ENCODE measurements around the gene RGS13. TPM values are rescaled to one million over a fixed set of nuclear protein-coding genes. Genes with fewer than 3 reads are reported as not detected.

Gene RGS13
- total and polyA plus RNA-seq, 9 donors: 0.36 to 1.1 (median 0.58) TPM

DNA sequence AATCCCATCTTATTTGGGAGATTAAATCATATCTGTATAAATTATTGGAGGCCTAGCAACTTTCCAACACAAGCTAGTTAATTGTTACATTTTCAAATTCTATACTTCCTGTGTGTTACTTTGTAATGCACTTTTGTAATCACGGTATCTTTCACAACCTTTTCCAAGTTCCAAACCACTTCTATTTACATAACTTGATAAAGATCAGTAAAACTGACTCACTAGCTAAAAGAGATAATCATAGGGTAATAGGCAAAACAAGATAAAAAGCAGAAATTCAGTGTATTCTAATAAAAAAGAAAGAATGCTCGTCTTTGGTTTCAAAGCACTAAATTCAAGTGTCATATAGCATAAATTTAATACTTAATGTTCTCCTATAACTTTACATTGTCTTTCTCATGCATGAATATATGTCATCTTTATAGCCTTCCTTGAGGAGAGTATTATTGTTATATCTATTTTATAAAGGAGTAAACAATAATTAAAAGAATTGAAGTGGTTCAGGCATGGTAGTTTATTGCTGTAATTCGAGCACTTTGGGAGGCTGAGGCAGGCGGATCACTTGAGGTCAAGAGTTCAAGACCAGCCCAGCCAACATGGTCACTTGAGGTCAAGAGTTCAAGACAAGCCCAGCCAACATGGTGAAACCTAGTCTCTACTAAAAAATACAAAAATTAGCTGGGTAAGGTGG, 66.4 kb downstream of the RGS13 start:
- Histone ChIP-seq H3K36me3 (ENCODE audit: control insufficient read depth, insufficient read depth, low read length) (no peaks in the 10 kb centered on the region), H3K27me3 (ENCODE audit: control insufficient read depth, insufficient read depth, low read length) (no peaks in the 10 kb centered on the region)
- DNase-seq: no peak

DNA sequence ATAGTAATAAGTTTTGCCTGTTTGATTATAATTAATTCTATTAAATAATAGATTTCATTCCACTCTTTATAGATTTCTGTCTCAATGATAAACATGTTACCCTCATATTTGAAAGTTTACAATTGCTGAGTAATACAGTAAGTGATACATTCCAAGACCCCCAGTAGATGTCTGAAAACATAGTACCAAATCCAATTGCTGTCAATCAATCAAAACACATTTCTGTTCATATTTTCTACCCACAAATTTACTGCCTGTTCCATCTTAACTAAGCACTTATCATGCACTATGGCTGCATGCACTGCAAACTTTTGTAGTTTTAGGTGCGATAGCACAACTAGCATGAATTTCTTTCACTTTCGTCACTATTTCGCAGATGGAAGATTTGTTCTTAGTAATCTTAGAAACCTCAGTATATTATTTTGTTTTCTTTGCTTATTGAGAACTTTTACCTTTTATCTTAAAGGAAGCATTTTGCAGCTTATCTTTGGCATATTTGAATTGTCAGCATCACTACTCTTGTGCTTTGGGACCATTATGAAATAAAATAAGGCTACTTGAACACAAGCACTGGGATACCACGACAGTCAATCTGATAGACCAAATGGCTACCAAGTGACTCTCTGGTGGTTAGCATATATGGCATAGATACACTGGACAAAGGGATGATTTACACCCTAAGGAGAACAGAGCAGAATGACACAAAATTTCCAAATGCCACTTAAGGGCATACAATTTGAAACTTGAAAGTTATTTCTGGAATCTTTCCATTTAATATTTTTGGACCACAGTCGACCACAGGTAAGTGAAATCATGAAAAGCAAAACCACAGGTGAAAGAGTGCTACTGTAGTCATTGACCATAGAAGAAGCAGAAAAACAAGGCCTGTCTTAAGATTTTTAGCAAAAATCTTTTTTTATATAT, 67.6 kb downstream of the RGS13 start:
- Histone ChIP-seq H3K27me3 (ENCODE audit: control insufficient read depth, insufficient read depth, low read length) (no peaks in the 10 kb centered on the region), H3K27ac (ENCODE audit: low read length) (no peak overlapping the region), H3K4me3 (ENCODE audit: low read length) (no peak overlapping the region), H3K4me1 (ENCODE audit: control insufficient read depth, insufficient read depth, low read length) (no peaks in the 10 kb centered on the region), H3K36me3 (ENCODE audit: control insufficient read depth, insufficient read depth, low read length) (no peaks in the 10 kb centered on the region), H3K9me3 (replicated peaks; ENCODE audit: control insufficient read depth, low read depth, low read length) (no peaks in the 10 kb centered on the region)
- no CpG with 5 or more reads among the region's 5 CpGs for WGBS (ENCODE audit: insufficient coverage)
- no peak for DNase-seq

More for the DNA sequence above, 66.4 kb downstream of the RGS13 start:
- WGBS (ENCODE audit: insufficient coverage): no CpG with 5 or more reads among the region's 4 CpGs
- no peaks in the 10 kb centered on the region for H3K4me1 ChIP-seq (ENCODE audit: control insufficient read depth, insufficient read depth, low read length)
- H3K9me3 ChIP-seq (replicated peaks; ENCODE audit: control insufficient read depth, low read depth, low read length): no peaks in the 10 kb centered on the region
- H3K4me3 ChIP-seq (ENCODE audit: low read length): no peak overlapping the region
- no peak overlapping the region for H3K27ac ChIP-seq (ENCODE audit: low read length)

DNA sequence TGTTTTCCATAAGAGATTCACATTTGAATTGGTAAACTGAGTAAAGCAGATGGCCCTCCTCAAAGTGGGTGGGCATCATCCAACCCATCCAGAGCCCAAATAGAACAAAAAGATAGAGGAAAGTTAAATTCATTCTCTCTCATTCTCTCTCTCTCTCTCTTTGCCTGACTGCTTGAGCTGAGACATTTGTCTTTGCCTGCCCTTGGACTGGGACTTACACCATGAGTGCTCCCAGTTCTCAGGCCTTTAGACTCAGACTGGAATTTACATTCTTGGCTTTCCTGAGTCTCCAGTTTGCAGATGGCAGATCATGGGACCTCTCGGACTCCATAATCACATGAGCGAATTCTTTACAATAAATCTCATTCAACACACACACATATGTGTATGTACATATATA, 69.6 kb downstream of the RGS13 start:
- H3K27me3 ChIP-seq (ENCODE audit: control insufficient read depth, insufficient read depth, low read length): no peaks in the 10 kb centered on the region
- no peaks in the 10 kb centered on the region for H3K4me1 ChIP-seq (ENCODE audit: control insufficient read depth, insufficient read depth, low read length)
- no peak overlapping the region for H3K27ac ChIP-seq (ENCODE audit: low read length)
- H3K9me3 ChIP-seq (replicated peaks; ENCODE audit: control insufficient read depth, low read depth, low read length): no peaks in the 10 kb centered on the region
- H3K4me3 ChIP-seq (ENCODE audit: low read length): no peak overlapping the region
- H3K36me3 ChIP-seq (ENCODE audit: control insufficient read depth, insufficient read depth, low read length): no peaks in the 10 kb centered on the region
- WGBS (ENCODE audit: insufficient coverage): no CpG with 5 or more reads among the region's 2 CpGs
- DNase-seq: no peak

DNA sequence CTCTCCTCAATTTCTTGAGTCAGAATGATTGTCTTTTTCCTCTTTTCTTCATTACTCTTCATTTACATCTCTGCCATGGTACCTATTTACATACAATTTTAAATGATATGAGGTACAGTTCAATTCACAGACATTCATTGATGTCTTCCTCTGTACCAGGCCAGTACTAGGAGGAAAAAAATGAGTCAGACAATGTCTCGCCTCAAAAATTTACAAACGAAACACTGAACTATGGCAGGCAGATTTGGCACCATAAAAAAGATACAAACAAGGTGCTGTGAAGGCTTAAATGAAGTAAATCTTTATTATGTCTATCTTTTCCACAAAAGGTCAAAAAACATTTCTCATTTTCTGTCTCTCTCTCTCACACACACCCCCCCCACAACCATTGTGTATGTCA, 71.0 kb downstream of the RGS13 start:
- no CpG with 5 or more reads among the region's 2 CpGs for WGBS (ENCODE audit: insufficient coverage)
- H3K27ac ChIP-seq (ENCODE audit: low read length): no peak overlapping the region
- no peaks in the 10 kb centered on the region for H3K9me3 ChIP-seq (replicated peaks; ENCODE audit: control insufficient read depth, low read depth, low read length)
- no peaks in the 10 kb centered on the region for H3K27me3 ChIP-seq (ENCODE audit: control insufficient read depth, insufficient read depth, low read length)
- DNase-seq: no peak
- no peaks in the 10 kb centered on the region for H3K36me3 ChIP-seq (ENCODE audit: control insufficient read depth, insufficient read depth, low read length)
- no peaks in the 10 kb centered on the region for H3K4me1 ChIP-seq (ENCODE audit: control insufficient read depth, insufficient read depth, low read length)
- no peak overlapping the region for H3K4me3 ChIP-seq (ENCODE audit: low read length)

DNA sequence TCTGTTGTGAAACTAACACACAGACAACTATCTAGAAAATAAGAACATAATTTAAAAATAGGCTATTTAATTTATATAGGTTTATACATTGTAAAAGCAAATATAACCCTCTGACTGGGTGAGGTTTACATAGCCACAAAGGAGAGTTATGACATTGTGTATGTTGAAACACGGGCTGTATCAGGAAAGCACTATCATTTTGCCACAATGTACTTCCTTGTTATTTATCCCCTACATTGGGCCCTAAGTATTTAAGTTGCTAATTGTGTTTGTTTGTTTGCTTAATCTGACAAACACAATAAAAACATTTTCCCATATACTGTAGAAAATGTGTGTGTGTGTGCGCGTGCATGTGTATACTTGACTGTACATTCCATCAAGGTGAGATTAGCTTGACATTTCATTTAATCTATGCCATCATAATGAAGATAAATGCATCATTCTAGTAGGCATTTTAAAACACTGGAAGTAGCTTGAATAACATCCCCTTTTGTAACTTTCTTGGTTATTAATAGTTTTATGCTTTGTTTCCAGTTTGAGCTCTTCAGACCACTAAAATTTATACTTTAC, 72.1 kb downstream of the RGS13 start:
- Histone ChIP-seq H3K9me3 (replicated peaks; ENCODE audit: control insufficient read depth, low read depth, low read length) (no peaks in the 10 kb centered on the region), H3K4me3 (ENCODE audit: low read length) (no peak overlapping the region), H3K36me3 (ENCODE audit: control insufficient read depth, insufficient read depth, low read length) (no peaks in the 10 kb centered on the region), H3K27ac (ENCODE audit: low read length) (no peak overlapping the region), H3K27me3 (ENCODE audit: control insufficient read depth, insufficient read depth, low read length) (no peaks in the 10 kb centered on the region), H3K4me1 (ENCODE audit: control insufficient read depth, insufficient read depth, low read length) (no peaks in the 10 kb centered on the region)
- no peak for DNase-seq
- no CpG with 5 or more reads among the region's 3 CpGs for WGBS (ENCODE audit: insufficient coverage)

DNA sequence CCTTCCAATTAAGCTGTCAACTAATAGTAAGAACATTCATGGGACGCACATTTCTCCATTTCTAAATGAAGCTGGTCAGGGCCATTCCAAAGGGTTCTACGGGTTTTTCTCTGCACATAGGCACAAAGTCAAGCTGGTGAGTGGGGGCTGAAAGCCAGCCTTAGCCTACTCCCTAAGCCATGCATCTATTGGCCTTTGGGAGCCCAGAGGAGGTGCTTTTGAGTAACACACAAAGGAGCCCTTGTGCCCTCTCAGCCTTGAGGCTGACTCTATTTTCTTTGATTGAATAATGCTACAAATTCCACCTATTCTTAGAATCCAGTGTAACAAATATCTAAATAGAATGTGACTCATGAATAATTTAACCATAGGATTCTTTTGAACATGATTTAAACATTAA, 73.6 kb downstream of the RGS13 start:
- DNase-seq: no peak
- Histone ChIP-seq H3K4me3 (ENCODE audit: low read length) (no peak overlapping the region), H3K27me3 (ENCODE audit: control insufficient read depth, insufficient read depth, low read length) (no peaks in the 10 kb centered on the region), H3K9me3 (replicated peaks; ENCODE audit: control insufficient read depth, low read depth, low read length) (no peaks in the 10 kb centered on the region), H3K4me1 (ENCODE audit: control insufficient read depth, insufficient read depth, low read length) (no peaks in the 10 kb centered on the region), H3K27ac (ENCODE audit: low read length) (no peak overlapping the region), H3K36me3 (ENCODE audit: control insufficient read depth, insufficient read depth, low read length) (no peaks in the 10 kb centered on the region)
- 100% methylated on average over 1 of the region's 2 CpGs for WGBS (ENCODE audit: insufficient coverage)

Other genes starting within 250 kb of the RGS13 start
- gene RGS1, start 60.4 kb upstream of the RGS13 start, total RNA-seq: 3.0 TPM
- gene RGS1, start 60.4 kb upstream of the RGS13 start, polyA plus RNA-seq (ENCODE audit: insufficient read depth in 1 of 8, insufficient read length in 8 of 8, low replicate concordance in 1 of 8): 1 to 10 TPM in 7 of 8 donors, under 1 TPM in 1; 0.74 to 5.7 (median 2.8) TPM
- 94.2 TPM for gene RGS2, start 172.9 kb downstream of the RGS13 start, total RNA-seq
- gene RGS2, start 172.9 kb downstream of the RGS13 start, polyA plus RNA-seq (ENCODE audit: insufficient read depth in 1 of 8, insufficient read length in 8 of 8, low replicate concordance in 1 of 8): 100 to 1,000 TPM in 7 of 8 donors, 10 to 100 TPM in 1; 98.1 to 141 (median 114) TPM